ENCODE measurements around the gene HOXD12. TPM values are rescaled to one million over a fixed set of nuclear protein-coding genes. Genes with fewer than 3 reads are reported as not detected.

The HOXD12 gene, protein sequence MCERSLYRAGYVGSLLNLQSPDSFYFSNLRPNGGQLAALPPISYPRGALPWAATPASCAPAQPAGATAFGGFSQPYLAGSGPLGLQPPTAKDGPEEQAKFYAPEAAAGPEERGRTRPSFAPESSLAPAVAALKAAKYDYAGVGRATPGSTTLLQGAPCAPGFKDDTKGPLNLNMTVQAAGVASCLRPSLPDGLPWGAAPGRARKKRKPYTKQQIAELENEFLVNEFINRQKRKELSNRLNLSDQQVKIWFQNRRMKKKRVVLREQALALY
- polyA plus RNA-seq (2011; rRNA removed) (not detected in 2 replicates), polyA minus RNA-seq (2011; rRNA and poly(A)+ RNA removed) (not detected in 2 replicates)

DNA sequence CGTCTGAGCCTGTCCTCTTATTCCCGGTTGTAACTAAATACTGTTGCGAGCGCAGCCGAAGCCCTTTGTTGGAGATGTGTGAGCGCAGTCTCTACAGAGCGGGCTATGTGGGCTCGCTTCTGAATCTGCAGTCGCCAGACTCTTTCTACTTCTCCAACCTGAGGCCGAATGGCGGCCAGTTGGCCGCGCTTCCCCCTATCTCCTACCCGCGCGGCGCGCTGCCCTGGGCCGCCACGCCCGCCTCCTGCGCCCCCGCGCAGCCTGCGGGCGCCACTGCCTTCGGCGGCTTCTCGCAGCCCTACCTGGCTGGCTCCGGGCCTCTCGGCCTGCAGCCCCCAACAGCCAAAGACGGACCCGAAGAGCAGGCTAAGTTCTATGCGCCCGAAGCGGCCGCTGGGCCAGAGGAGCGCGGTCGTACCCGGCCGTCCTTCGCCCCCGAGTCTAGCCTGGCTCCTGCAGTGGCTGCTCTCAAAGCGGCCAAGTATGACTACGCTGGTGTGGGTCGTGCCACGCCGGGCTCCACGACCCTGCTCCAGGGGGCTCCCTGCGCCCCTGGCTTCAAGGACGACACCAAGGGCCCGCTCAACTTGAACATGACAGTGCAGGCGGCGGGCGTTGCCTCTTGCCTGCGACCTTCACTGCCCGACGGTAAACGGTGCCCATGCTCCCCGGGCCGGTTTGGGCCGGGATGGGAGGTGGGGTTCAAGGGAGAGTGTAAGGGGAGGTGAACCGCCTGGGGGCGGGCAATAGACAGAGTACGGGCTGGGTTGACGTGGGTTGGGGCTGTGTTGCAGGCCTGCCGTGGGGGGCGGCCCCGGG, at the start of gene HOXD12:
TSS of gene HOXD12 (plus strand) at position 68 of the 819 bp plus-strand sequence. CDS start at position 75, 7 bp downstream.
- ChIA-PET CTCF (no interaction called here), POLR2A (no interaction called here)
- TF ChIP-seq, protein P1, sequence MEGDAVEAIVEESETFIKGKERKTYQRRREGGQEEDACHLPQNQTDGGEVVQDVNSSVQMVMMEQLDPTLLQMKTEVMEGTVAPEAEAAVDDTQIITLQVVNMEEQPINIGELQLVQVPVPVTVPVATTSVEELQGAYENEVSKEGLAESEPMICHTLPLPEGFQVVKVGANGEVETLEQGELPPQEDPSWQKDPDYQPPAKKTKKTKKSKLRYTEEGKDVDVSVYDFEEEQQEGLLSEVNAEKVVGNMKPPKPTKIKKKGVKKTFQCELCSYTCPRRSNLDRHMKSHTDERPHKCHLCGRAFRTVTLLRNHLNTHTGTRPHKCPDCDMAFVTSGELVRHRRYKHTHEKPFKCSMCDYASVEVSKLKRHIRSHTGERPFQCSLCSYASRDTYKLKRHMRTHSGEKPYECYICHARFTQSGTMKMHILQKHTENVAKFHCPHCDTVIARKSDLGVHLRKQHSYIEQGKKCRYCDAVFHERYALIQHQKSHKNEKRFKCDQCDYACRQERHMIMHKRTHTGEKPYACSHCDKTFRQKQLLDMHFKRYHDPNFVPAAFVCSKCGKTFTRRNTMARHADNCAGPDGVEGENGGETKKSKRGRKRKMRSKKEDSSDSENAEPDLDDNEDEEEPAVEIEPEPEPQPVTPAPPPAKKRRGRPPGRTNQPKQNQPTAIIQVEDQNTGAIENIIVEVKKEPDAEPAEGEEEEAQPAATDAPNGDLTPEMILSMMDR (IDR thresholded peaks at IDR 0.05; ENCODE audit: insufficient read depth, low read depth, low read length) = no peak
- no peak for DNase-seq (ENCODE audit: low read depth)
- H3K36me3 ChIP-seq (ENCODE audit: control insufficient read depth, insufficient read depth, low read length) = no peaks in the 10 kb centered on the region
- H3K27me3 ChIP-seq (ENCODE audit: control insufficient read depth, insufficient read depth, low read length) = peaks cover 16% of the 10 kb centered on the region
- no peak within 1 kb of the TSS for H3K4me3 ChIP-seq (ENCODE audit: low read depth, low read length)

DNA sequence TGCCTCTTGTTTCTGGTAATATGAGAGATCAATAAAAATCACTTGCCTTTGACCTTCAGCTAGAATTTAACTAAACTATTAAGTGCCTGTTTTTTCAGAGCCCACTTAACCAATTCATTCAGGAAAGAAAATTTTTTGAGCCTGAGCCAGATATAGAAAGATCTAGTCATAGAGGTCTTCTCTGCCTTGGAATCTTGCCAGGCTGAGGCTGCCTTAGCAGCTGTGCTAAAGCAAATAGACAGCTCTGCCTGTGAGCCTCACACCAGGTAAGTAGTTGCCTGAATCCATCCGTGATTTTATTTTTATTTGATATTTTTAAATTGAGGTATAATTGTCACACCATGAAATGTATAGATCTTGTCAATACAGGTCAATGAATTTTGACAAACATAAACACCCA, 43.2 kb upstream of the HOXD12 start:
- TF ChIP-seq, protein P1 (IDR thresholded peaks at IDR 0.05; ENCODE audit: insufficient read depth, low read depth, low read length) = no peak
- Histone ChIP-seq H3K27me3 (ENCODE audit: control insufficient read depth, insufficient read depth, low read length) (no peaks in the 10 kb centered on the region), H3K4me3 (ENCODE audit: low read depth, low read length) (no peak overlapping the region), H3K36me3 (ENCODE audit: control insufficient read depth, insufficient read depth, low read length) (no peaks in the 10 kb centered on the region)
- ChIA-PET CTCF (interaction anchor here (0.7 kb wide), 1 partner anchor 10 kb away, joined by 3 read pairs; no protein-coding TSS in a partner anchor), POLR2A (no interaction called here)
- DNase-seq (ENCODE audit: low read depth) = no peak

DNA sequence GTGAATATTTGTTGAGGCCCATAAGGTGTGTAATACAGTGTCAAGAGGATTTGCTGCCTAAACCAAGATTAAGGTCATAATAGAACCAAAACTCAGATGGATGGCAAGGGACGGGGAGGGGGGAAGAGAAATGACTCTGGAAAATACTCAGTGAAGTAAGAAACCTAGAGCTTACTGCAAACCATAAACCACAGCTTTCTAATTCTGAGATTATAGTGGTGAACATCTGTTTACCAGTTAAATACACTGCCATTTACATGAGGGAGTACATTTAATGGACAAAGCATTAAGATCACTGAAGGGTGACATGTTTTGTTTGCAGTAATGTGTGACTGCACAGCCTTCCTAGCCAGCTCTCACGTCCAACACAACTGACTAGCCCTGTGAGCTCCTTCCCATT, 35.6 kb upstream of the HOXD12 start:
- H3K4me3 ChIP-seq (ENCODE audit: low read depth, low read length) = no peak overlapping the region
- TF ChIP-seq, protein P1 (IDR thresholded peaks at IDR 0.05; ENCODE audit: insufficient read depth, low read depth, low read length) = no peak
- CTCF ChIA-PET = no interaction called here
- POLR2A ChIA-PET = no interaction called here
- no peaks in the 10 kb centered on the region for H3K36me3 ChIP-seq (ENCODE audit: control insufficient read depth, insufficient read depth, low read length)
- H3K27me3 ChIP-seq (ENCODE audit: control insufficient read depth, insufficient read depth, low read length) = no peaks in the 10 kb centered on the region
- DNase-seq (ENCODE audit: low read depth) = no peak

DNA sequence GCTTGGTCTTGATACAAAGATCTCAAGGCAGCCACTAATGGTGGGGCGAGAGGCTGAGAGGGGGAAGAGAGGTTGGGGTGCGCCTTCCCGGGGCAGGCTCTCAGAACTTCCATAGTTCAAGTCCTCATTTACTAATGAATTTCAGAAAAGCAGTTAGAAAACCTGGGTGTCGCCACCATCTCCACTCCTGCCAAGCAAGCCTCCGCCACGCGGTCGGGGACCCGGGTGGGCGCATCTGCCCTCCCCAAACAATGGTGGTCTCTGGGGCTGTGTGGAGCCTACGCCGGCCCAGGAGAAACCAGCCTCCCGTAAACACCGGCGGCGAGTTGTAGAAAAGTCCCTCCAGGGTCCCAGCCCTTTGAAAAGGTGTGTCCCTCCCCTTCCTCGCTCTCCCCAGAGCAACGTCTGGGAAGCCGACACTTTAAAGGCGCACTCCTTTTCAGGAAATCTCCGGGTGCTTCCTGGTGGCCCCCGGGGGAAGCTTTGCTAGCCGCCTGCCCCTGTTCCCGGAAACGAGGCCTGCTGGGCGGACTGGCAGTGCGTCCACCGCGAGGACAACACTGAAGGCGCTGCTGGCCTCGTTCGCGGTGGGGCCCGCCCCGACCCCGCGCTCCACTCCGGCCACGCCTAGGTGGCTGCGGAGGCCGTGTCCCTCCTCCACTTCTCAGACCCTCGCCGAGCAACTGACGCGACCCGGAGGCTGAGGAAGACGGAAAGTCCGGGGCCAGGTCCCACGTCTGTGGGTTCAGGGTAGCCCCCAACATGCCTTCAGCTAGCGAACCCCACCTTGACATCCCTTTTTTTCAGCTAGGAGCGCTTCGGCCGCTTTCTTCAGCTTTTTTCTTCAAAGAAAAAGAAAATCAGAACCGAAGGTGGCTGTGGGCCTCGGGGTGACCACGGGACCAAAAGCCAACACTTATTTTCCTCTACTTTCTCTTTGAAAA, 32.7 kb upstream of the HOXD12 start:
- H3K36me3 ChIP-seq (ENCODE audit: control insufficient read depth, insufficient read depth, low read length) = no peaks in the 10 kb centered on the region
- H3K27me3 ChIP-seq (ENCODE audit: control insufficient read depth, insufficient read depth, low read length) = no peaks in the 10 kb centered on the region
- ChIA-PET POLR2A (no interaction called here), CTCF (no interaction called here)
- TF ChIP-seq, protein P1 (IDR thresholded peaks at IDR 0.05; ENCODE audit: insufficient read depth, low read depth, low read length) = no peak
- DNase-seq (ENCODE audit: low read depth) = no peak
- H3K4me3 ChIP-seq (ENCODE audit: low read depth, low read length) = no peak overlapping the region
